NCI-H187 treated with DMSO at 0.1 percent for 48 hours (cell line): Measurements from ENCODE around the gene RPTOR.
"Not testable (repeated sequence)": the region's sequence is repeated elsewhere in the genome, so short reads cannot be mapped to it uniquely, and the experiment has no call there.

ENCODE experiments used
- DNase-seq: peaks from one replicate; lab custom pipeline; 2025; lab: John Stamatoyannopoulos, UW

Gene RPTOR

DNA sequence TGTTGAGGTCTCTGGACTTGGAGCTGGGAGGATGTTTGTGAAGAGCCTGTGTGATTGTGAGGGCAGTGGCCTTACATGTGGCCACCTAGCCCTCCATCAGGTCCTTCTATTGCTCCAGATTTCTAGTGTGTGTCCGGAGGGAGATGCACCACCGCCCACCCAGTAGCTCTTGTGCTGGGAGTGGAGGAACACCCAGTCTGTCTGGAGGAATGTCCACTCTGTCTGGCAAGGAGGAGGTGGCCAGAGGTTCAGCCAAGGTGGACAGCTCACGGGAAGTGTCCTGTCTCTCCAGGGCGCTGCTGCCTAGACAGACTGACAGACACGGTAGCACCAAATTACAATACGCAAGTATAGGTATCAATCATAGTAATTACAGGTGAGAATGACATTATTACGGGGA, 10.6 kb downstream of the RPTOR start:
- no peak for DNase-seq

DNA sequence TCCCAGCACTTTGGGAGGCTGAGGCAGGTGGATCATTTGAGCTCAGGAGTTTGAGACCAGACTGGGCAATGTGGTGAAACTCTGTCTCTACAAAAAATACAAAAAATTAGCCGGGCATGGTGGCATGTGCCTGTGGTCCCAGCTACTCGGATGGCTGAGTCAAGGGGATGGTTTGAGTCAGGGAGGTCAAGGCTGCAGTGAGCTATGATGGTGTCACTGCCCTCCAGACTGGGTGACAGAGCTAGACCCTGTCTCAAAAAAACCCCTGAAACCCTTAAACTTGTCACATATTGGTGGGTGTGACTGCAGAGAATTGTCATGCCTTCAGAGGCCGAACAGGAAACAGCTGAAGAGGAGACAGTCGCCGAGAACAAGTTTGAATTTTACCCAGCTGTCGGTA, 13.4 kb downstream of the RPTOR start:
- DNase-seq: no peak

DNA sequence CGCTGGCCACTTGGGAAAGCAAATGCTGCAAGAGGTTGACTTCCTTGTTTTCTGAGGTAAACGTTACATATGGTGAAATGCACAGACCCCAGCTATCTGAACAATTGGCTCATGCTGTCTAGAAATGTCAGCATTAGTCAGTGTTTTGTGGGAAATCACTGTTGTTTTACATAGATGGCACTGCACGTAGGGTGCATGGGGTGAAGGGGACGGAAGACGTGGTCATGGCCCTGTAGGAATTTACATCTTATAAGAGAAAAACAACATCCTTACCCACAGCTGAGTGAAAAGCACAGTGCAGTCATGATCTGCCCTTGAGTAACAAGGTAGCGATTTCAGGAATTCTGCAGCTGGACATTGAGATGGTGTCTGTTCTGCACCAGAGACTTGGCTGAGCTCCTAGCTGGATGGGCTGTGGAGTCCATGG, 15.2 kb downstream of the RPTOR start:
- no peak for DNase-seq

DNA sequence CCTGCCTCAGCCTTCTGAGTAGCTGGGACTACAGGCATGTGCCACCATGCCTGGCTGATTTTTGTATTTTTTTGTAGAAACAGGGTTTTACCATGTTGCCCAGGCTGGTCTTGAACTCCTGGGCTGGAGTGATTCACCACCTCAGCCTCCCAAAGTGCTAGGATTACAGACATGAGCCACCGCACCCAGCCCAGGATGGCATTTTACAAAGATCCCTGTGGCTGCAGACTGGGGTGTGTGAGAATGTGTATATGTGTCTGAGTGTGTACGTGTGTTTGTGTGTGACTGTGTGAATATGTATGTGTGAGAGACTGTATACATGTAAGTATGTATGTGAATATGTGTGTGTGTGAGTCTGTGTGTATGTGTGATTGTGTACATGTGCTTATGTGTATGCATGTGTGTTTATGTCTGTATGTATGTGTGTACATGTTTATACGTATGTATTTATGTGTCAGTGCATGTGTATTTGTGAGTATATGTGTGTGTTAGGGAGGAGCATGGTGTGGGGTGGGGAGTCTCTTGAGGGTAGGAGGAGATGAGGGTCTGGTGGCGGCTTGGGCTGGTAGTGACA, 17.0 kb downstream of the RPTOR start:
- DNase-seq: no peak

DNA sequence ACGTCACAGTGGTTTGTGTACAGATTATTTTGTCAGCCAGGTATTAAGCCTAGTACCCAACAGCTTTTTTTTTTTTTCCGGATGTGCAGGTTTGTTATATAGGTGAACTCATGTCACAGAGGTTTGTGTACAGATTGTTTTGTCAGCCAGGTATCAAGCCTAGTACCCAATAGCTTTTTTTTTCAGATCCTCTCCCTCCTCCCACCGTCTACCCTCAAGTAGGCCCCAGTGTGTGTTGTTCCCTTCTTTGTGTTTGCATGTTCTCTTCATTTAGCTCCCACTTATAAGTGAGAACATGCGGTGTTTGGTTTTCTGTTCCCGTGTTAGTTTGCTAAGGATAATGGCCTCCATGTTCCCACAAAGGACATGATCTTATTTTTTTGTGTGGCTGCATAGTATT, 19.9 kb downstream of the RPTOR start:
- DNase-seq: no peak

DNA sequence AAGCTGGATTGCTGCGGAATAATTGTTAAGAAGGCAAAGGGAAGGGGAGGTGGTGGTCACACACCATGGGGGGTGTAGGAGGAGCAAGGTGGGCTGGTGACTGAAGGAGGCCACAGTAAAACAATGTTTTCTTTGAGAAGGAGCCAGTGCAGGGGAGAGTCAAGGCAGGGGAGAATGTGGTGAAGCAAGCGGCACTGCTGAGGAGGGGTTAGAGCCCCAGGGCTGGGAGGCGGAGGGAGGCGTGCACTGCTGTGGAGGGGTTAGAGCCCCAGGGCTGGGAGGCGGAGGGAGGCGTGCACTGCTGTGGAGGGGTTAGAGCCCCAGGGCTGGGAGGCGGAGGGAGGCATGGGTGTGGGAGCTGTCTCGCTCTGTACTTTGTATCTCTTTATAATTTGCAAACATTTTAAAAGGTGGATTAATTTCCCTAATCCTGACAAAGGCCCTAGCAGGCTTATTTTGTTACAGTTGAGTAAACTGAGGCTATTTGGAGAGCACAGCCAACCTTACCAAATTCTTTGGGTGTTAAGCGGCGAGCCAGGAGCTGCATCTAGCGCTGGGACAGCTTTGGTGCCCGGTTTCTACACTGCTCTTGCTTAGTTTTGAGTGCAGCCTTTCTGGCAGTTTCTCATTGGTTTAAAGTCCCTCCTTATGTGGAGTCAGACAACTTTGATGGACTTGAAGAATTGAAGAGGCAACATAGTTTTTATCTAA, 20.9 kb downstream of the RPTOR start:
- no peak for DNase-seq

DNA sequence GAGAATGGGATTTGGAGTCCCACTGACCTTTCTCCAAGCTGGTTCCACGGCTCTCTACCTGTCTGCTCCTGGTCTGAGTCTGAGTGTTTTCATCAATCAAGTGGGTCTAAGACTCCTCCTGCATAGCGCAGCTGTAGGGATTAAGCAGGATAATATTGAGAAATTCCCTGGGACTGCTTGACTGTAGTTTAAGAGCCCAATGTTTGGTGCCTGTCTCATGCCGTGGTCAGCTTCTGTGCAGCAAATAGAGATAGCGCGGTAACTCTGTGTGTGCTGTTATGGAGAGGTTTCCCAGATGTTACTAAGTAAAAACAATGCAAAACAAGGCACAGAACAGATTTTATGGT, 21.4 kb downstream of the RPTOR start:
- no peak for DNase-seq

DNA sequence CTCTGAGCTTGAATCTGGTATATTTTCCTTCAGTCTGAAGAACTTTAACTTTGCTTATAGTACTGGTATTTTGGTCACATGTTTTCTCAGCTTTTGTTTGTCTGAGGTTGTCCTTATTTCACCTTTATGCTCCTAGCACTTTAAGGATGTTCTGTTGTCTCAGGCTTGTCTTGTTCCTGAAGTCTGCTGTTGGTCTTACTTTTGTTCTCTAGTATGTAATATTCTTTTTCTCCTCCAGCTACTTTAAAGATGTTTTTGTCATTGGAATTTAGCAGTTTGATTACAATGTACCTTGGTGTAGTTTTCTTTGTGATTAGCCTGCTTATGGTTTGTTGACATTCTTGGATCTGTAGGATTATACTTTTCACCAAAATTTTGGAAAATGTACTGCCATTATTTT, 23.6 kb downstream of the RPTOR start:
- no peak for DNase-seq

DNA sequence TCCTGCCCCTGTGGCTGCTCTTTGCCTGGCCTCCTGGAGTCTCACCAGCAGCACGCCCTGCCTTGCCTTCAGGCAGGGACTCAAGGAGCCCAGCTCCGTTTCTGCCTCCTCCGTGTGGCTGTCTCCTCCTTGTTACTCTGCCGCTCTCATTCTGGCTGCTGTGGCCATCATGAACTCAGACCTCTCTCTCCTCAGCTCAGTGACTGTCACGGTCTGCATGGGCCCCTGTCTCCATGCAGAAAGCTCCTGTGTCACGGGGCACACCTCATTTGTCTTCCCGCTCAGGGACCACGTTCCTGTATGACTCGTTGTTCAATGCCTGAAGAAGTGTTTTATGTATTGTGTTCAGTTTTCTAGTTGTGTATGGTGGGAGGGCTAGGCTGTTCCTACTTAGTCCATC, 25.3 kb downstream of the RPTOR start:
- no peak for DNase-seq

DNA sequence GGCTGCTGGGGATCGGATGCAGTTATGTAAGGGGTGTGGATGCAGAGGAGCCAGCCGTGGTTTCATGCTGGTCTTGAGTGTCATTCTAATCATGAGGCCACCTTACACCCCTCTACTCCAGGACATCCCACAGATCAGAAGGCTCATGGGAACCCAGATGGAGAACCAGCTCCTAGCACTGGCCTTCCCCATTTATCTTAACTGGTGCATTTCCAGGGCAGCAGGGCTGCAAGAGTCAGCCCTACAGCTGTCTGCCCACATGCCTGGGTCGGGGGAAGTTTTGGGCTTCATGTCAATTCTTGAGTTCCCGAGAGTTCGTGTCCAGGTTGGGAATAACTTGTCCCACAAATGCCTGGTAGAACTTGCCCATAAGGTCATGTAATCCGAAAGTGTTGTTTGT, 29.1 kb downstream of the RPTOR start:
- no peak for DNase-seq

DNA sequence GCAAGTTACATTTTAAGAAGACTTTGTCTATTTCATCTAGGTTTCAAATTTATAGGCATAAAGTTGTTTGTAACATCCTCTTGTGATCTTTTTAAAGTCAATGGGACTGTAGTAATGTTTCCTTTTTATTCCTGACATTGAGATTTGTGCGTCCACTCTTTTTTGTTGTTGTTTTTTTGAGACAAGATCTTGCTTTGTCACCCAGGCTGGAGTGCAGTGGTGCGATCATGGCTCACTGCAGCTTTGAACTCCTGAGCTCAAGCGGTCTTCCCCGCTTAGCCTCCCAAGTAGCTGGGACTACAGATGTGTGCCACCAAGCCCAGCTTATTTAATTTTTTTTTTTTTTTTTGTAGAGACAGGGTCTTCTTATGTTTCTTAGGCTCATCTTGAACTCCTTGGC, 29.9 kb downstream of the RPTOR start:
- no peak for DNase-seq

DNA sequence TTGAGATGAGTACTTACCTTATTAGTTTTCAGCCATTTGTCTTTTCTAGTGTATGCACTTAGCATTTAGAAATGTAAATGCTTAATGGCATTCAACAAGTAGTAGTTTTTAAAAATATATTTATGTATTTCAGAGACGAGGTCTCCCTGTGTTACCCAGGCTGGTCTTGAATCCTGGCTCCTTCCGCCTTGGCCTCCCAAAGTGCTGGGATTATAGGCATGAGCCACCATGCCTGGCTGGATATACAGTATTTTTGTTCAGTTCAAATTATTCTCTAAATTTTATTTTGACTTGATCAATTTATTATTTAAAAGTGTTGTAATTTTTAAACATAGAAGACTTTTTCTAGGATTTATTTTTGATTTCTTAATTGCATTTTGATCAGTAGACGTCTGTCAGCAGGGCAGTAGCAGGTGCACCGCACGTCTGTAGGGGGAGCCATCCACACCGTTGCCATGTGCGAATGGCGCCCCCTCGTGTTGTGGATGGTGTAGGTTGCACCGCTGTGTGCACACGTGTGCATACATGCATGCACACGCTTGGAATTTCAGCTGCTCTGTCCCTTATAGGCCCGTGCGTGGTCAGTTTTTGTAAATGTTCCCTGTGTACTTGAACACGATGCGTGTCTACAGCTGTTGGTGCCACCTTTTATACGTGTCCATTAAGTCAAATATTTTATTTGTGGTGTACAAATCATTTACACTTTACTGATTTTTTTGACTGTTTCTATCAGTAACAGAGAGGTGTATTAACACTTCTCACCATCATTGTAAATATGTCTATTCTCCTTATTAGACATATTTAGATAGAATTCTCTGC, 30.6 kb downstream of the RPTOR start:
- DNase-seq: peak; percentile 15

DNA sequence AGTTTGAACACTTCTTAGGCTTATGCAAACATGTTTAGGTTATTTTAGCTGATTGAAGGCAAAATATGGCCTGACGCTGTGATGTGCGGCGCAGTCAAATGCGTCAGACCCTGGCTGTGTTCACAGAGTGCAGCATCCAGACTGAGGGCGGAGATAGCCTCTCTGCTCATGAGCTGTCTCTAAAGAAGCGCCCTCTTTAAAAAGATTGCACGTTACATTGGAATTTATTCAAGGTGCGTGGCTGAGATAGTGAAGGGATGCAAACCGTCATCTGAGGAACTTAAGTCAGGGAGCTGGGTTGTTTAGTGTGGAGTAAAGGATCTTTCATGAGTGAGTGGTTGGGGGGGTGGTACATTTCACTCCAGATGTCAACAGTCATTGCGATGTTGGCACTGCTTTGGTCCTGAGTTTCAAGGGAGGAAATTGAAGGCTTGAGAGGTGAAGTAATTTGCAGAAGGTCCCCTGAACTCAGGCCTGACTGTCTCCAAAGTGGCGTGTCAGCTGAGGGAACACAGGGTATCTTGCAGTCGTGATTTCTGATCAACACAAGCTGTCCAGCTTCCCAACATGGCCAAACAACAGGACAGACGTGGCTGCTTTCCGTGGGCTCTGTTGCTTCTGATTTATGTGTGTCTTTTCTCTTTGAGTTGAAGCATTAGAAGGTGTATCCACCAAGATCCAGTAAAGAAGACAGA, 33.4 kb downstream of the RPTOR start:
- DNase-seq: no peak

DNA sequence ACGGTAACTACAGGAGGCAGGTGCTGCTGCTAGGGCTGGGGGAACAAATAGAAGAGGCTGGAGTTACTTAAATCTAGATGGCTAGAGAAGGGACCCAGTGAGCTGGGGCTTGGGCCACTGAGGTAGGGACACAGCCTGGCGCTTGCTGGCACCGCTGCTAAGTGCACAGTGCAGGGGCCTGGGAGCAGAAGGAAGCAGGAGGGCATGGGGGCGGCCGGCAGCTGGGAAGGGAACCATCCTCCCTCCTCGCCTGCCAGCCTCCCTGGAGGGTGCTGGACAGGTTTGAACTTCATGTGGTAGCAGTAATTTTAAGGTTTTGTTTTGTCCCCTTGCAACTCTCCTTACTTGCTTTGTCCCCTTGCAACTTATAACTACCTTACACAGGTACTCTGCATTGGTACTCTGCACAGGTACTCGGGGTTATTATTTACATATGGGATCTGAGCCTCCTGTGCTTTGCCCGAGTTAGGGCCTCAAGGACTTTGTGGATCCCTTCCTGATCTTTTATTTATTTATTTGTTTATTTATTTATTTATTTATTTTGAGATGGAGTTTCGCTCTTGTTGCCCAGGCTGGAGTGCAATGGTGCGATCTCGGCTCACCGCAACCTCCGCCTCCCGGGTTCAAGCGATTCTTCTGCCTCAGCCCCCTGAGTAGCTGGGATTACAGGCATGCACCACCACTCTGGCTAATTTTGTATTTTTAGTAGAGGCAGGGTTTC, 34.2 kb downstream of the RPTOR start:
- DNase-seq: not testable (repeated sequence)

DNA sequence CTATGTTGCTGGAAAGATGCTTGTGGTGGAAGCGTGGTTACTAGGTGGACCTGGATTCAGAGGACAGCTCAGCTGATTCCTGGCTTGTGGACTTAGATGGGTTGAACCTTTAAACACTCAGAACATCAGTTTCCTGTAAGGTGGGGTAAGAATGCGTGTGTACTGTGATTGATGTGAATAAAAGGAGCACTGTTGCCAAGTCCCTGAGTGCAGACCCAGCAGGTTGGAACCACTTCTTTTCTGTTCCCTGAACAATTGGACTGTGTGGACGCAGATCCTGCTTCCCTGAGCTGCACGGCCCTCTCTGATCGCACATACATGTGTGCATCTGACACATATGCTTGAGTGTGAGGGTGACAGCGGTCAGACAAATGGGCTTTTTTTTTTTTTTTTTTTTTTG, 37.5 kb downstream of the RPTOR start:
- no peak for DNase-seq

DNA sequence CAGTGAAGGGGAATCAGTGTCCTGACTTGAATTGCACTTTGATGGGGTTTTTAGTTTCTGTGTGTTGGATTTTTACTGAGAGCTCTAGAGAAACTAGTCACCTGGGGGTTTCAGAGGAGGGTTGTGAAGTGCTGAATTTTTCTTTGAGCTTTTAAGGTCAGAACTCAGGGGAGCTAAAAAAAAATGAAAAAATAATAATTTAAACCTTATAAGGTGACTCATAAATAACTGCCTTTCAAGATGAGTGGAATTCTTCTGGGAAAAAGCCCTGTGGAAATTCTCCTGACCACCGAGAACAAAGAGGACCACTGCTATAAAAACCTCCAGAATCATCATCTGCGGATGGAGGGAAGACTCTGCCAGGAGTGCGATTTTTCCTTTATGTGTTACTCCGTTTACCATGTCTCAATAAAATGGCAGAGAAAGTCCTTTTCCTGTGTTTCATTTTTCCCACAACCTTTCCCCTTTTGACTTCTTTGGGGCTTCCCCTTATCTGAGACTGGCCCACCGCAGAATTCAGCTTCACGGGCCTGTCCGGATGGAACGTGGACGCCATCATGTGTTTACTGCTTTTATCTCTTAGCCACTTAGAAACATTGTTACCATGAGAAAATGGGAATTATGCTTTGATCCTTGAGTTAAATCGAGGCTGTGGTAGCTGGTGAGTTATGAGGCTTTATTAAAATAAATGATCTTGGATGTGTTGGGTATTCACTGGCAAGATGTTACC, 39.7 kb downstream of the RPTOR start:
- no peak for DNase-seq

DNA sequence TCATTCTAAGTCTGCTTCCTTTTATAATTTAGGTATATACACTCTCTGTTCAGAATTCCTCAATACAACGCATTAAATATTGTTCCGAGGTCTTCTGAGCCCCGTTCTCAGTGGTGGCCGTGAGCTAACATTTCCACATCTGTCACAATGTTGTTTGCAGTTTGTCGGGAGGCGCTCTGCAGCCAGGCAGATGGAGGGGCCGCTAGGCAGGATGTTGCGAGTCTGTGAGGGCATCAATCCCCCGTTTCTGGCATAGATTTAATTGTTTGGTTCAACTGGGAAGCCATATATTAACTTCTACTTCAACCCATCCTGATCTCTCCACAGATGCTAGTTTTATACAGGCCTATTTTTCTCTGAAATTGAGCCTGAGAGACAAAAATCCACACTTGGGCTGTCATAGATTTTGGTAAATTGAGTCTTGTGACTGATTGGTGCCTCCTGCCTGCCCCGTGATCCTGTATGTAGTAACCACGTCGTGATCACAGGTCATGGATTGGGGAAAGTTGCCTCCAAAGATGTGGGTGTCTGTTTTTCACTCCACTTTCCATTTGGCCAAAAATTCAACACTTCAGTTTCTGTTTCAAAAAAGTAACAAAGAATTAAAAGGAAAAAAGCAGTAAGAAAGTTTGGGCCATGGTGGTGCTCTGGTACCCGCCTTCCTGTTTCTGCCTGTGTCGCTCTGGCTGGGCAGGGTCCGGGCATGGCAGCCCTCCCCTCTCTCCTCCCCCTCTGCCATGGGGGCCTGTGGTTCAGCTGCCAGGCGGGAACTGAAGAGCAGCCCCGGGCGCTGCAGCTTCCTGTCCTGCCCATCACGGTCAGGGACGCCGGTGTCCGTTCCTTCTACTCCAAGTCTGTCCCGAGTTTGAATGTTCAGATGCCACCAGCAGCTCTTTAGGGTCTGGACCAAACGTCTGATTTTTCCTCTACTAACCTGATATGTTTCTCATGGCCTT, 41.5 kb downstream of the RPTOR start:
- no peak for DNase-seq

DNA sequence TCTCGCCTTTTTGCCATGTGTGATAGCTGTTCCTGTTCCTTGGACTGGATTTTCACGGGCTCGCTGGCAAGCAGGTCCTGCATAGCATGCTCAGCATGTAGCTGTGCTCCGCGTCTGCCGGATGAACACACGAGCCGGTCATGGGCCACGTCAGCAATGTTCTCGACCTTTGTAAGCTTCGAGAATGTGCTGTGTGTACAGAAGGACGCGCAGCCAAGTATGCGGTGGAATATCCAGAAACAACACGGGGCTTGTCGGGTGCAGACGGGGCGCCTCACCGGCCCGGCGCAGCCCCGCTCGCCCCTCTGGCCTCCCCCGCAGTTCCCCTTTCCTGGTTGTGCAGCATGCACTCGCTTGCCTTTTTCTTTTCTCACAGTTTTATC, 42.2 kb downstream of the RPTOR start:
- DNase-seq: no peak

DNA sequence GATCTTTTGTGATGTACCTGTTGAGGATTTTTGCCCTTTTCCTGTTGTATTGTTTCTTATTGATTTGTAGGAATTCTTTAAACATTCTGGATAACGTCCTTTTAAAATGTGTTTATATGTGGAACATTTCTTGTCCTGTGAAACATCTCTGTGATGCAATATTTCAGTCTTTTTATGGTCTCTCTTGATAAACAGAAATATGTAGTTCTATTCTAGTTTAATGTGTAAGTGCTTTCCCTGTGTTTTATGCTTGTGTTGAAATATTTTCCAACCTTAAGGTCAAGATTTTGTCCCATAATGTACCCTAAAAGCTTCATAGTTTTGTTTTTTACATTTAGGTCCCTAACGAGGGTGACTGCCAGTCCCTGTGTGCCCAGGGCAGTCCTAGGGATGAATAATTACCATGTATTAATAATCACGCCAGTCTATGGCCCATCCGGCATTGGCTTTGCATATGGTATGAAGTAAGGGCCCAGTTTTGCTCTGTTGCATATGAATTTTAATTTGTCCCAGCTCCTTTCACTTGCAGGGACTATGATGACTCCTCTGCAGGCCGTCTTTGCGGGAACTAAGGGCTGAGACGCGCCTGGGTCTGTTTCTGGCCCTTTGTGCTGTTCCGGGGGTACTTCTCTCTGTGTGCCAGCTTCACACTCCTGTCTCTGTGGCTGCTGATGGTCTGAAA, 44.2 kb downstream of the RPTOR start:
- DNase-seq: no peak

DNA sequence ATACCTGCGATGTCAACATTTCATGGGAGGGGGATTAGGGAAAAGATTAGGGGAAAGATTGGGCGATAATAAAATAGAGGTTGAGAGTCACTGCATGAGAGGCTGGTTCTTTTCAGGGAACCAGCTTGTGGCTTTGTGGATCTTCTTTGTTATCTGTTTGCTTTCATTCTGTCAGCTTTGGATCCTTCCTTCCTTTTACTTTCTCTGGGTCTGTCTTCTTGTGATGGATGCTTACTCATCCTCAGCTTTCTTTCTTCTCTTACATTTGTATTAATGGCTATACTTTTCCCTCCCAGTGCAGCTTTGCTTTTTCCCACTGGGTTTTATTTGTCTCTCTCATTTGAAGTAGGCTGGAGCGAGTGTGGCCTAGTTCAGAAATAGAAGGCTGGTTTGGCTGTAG, 47.1 kb downstream of the RPTOR start:
- DNase-seq: no peak
